Testis (tissue), 2 donors: Measurements from ENCODE around the gene ZMIZ2.

Source experiments
- POLR2A ChIP-seq: fragments of 450-650 bp; IDR thresholded peaks from one replicate; pipeline ENCODE4 v1.6.1; 2017; ENCODE audit warnings: antibody characterized with exemption, mild to moderate bottlenecking, moderate library complexity
- TF ChIP-seq, protein P1 (sequence below), 3 experiments: fragments of 450-650 bp in 2 of 3; fragments of 200-600 bp in 1 of 3; sonication (generic) in 1 of 3; IDR thresholded peaks; one replicate each; pipeline ENCODE4 v1.5.1; 2016 to 2019; ENCODE audit warnings: antibody characterized with exemption in 3 of 3, mild to moderate bottlenecking in 2 of 3, moderate library complexity in 1 of 3

DNA sequence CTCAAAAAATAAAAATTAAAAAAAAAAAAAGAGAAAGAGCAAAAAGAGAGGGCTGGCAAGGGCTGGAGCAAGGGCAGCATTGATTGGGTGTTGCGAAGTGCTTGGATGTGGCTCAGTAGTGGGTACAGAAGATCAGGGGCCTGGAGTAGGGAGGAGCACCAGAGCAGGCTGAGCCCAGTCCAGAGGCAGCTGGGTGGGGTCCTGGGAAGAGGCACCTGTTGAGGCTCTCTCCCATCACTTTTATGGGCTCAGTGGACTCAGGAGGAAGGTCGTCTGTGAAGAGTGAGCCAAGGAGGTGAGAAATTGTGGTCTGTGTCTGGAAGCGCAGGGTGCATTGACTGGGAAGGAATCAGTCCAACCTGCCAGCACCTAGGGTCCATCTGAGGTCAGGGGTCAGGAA is 11.8 kb upstream of the ZMIZ2 start:
- TF ChIP-seq, protein P1, sequence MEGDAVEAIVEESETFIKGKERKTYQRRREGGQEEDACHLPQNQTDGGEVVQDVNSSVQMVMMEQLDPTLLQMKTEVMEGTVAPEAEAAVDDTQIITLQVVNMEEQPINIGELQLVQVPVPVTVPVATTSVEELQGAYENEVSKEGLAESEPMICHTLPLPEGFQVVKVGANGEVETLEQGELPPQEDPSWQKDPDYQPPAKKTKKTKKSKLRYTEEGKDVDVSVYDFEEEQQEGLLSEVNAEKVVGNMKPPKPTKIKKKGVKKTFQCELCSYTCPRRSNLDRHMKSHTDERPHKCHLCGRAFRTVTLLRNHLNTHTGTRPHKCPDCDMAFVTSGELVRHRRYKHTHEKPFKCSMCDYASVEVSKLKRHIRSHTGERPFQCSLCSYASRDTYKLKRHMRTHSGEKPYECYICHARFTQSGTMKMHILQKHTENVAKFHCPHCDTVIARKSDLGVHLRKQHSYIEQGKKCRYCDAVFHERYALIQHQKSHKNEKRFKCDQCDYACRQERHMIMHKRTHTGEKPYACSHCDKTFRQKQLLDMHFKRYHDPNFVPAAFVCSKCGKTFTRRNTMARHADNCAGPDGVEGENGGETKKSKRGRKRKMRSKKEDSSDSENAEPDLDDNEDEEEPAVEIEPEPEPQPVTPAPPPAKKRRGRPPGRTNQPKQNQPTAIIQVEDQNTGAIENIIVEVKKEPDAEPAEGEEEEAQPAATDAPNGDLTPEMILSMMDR (IDR thresholded peaks at IDR 0.05), result no peak
- no peak for TF ChIP-seq POLR2A
